Naive B cell (primary cell): ENCODE data around the gene UBE2L6. TPM values are rescaled to one million over a fixed set of nuclear protein-coding genes. Genes with fewer than 3 reads are reported as not detected.
"Not testable (repeated sequence)": the region's sequence is repeated elsewhere in the genome, so short reads cannot be mapped to it uniquely, and the experiment has no call there.

Experiments
- ATAC-seq, 2 donors: fragments of 150-1000 bp; cut with Tn5 transposase; 2 replicates each; pipeline ENCODE4 v1.10.0; 2021; ENCODE audit warnings: low read depth in 2 of 2, mild to moderate bottlenecking in 2 of 2, moderate library complexity in 2 of 2
- DNase-seq: peaks from one replicate; pipeline ENCODE4 v3.0.0; 2022
- H3K27ac Mint-ChIP-seq, 6 donors: one replicate each; pipeline ENCODE4 v1.8.0; 2020 to 2022; ENCODE audit warnings: mild to moderate bottlenecking in 6 of 6, mixed read lengths in 6 of 6, moderate library complexity in 5 of 6, inconsistent platforms in 2 of 6
- H3K27me3 Mint-ChIP-seq, 3 donors: one replicate each; pipeline ENCODE4 v1.8.0; 2021 to 2022; ENCODE audit warnings: mixed read lengths in 3 of 3, mild to moderate bottlenecking in 1 of 3
- H3K36me3 Mint-ChIP-seq, 2 donors: one replicate each; pipeline ENCODE4 v1.8.0; 2020 to 2022; ENCODE audit warnings: mixed read lengths in 2 of 2, inconsistent platforms in 1 of 2, mild to moderate bottlenecking in 1 of 2
- H3K4me1 Mint-ChIP-seq, 3 donors: one replicate each; pipeline ENCODE4 v1.8.0; 2020 to 2022; ENCODE audit warnings: mixed read lengths in 3 of 3, inconsistent platforms in 1 of 3, mild to moderate bottlenecking in 1 of 3, moderate library complexity in 1 of 3
- H3K4me3 Mint-ChIP-seq, 8 donors: one replicate each; pipeline ENCODE4 v1.8.0; 2020 to 2022; ENCODE audit warnings: mild to moderate bottlenecking in 8 of 8, mixed read lengths in 8 of 8, moderate library complexity in 8 of 8, inconsistent platforms in 2 of 8
- H3K9me3 Mint-ChIP-seq, 7 donors: one replicate each; pipeline ENCODE4 v1.8.0; 2020 to 2022; ENCODE audit warnings: mixed read lengths in 7 of 7, mild to moderate bottlenecking in 5 of 7, inconsistent platforms in 2 of 7, moderate library complexity in 1 of 7
- polyA plus RNA-seq, 6 donors: library from polyadenylated mRNA; unstranded; fragments of 300-500 nt; fragmentation: Illumina TruSeq; gene quantifications; one replicate each; pipeline ENCODE4 v1.2.3, GENCODE V29; 2021; ENCODE audit warnings: low read depth in 6 of 6

UBE2L6 gene
- polyA plus RNA-seq, 6 donors from 2014 or later = 182 to 310 (median 219) TPM

DNA sequence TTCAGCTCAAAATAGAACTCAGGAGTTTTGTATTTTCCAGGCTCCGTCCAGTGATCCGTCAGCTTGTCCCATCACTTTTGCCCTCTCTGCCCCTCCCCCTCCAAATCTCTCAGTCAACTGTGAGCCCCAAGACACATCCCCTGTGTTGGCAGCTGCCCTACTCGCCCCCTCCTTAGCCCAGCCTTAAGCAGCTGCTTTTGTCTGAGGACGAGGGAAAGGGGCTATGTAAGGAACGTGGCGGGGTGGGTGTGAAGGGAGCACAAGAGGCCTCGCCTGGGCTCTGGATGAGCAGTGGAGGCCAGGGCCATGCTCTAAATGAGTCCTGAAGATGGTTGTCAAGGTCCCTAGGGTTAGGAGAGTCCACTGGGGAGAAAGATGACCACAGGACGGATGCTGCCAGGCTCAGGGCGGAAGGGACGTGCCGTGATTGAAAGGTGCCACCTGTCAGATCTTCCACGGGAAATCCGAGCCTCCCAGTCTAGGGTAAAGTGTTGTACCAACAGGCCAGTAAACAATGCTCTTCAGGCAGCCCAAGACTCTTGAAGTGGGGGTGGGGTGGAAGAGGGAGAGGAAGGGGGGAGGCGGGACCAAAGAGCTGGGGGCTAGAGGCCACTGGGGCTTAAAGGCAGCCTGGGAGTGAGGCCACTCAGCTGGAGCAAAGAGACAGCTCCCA, 30.4 kb downstream of the UBE2L6 start, which contains the start of gene SMTNL1:
Gene SMTNL1 (plus strand): TSS at position 649 of the 673 bp plus-strand sequence. CDS start 5,048 bp downstream, outside the sequence.
- Mint-ChIP-seq H3K27me3 (no peaks in the 10 kb centered on the region), H3K4me1 (peaks cover 0 to 2% (median under 1%) of the 10 kb centered on the region in 3 donors), H3K9me3 (no peaks in the 10 kb centered on the region), H3K4me3 (no peak within 1 kb of the TSS), H3K27ac (peak within 1 kb of the TSS in 2 of 6 donors; percentile 84 to 92), H3K36me3 (no peaks in the 10 kb centered on the region)
- no peak for ATAC-seq
- DNase-seq = no peak

DNA sequence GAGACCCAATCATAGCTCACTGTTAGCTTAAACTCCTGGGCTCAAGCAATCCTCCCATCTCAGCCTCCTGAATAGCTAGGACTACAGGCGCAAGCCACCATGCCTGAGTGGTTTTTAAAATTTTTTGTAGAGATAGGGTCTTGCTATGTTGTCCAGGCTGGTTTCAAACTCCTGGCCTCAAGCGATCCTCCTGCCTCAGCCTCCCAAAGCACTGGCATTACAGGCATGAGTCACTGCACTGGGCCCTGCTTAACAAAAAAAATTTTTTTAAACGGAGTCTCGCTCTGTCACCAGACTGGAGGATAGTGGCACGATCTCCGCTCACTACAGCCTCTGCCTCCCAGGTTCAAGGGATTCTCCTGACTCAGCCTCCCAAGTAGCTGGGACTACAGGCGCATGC, 33.0 kb downstream of the UBE2L6 start:
- not testable (repeated sequence) for H3K9me3 Mint-ChIP-seq, H3K27ac Mint-ChIP-seq, H3K36me3 Mint-ChIP-seq, ATAC-seq, H3K4me3 Mint-ChIP-seq, DNase-seq, H3K27me3 Mint-ChIP-seq
- peaks cover 10 to 23% (median 19%) of the 10 kb centered on the region in 3 donors for H3K4me1 Mint-ChIP-seq

DNA sequence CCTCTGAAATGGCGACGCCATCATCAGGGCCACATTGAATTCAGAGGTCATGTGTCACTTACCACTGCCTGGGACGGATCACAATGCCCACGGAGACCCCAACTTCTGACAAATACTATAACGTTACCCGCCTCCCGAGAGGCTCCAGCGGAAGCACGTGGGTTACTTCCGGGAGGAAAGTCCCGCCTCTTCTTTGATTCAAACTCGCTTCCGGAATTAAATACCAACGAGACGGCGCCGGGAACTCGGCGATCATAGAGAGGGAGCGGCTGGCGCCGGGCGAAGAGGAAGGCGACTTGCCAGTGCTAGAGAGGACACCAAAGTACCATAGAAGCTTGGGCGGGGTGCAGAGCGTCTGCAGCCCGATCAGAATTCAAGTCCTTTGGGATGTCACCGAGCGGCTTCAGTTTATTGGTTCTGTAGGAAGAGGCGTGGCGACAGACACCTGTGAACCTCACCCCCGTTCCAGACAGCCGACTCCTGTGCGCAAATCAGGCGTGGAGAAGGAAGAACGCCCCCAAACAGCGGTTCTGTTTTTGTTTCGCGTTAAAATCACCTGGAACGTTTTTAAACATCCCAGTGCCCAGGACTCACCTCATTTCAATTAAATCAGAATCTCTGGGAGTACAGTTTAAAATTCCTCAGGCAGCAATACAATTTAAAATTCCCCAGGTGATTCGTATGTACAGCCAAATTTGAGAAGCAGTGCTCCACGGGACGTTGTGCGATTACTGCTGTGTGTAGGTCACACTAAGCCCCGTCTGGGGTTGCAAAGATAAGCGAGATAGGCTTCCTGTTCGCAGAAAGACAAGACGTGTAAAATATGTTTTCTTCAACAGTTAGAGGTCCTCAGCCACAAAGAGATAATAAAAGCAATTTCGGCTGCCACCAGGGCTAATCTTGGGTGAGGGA, 36.6 kb downstream of the UBE2L6 start, which contains the start of gene TIMM10:
Gene TIMM10 (minus strand): TSS at position 159 of the 912 bp plus-strand sequence. CDS start 565 bp downstream, outside the sequence.
- no peaks in the 10 kb centered on the region for H3K9me3 Mint-ChIP-seq
- peaks cover 16 to 30% (median 28%) of the 10 kb centered on the region in 3 donors for H3K4me1 Mint-ChIP-seq
- peak; percentile 87 to 89 for ATAC-seq
- peak within 1 kb of the TSS; percentile 89 to 98 (median 97) for H3K4me3 Mint-ChIP-seq
- H3K27ac Mint-ChIP-seq = peak within 1 kb of the TSS; percentile 95 to 98 (median 96)
- H3K27me3 Mint-ChIP-seq = no peaks in the 10 kb centered on the region
- peak; percentile 92 for DNase-seq
- no peaks in the 10 kb centered on the region for H3K36me3 Mint-ChIP-seq

GRCh38 chr11:57530215-57530595, 37.3 kb downstream of the UBE2L6 start:
- ATAC-seq (no peak), DNase-seq (no peak)
- peaks cover 16 to 30% (median 28%) of the 10 kb centered on the region in 3 donors for H3K4me1 Mint-ChIP-seq
- H3K9me3 Mint-ChIP-seq = no peaks in the 10 kb centered on the region
- peak overlapping the region; percentile 89 to 98 (median 97) for H3K4me3 Mint-ChIP-seq
- H3K27me3 Mint-ChIP-seq = no peaks in the 10 kb centered on the region
- H3K36me3 Mint-ChIP-seq = no peaks in the 10 kb centered on the region
- H3K27ac Mint-ChIP-seq = peak overlapping the region; percentile 95 to 98 (median 96)

DNA sequence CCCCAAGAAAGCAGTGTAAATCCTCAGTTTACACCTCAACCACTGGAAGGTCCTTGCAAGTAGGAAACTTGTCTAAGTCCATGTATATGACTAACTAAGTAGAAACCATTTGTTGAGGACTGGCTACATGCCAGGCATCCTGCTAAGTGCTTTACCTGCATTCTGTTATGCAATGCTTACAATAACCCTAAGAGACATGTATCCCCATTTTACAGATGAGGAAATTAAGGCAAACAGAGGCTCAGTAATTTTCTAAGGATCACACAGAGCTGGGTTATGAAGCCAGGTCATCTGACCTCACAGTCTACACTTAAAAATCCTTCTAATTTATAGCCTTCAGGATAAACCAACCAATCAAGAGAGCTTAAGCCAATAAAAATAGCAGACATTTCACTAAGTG, 38.5 kb downstream of the UBE2L6 start:
- no peaks in the 10 kb centered on the region for H3K36me3 Mint-ChIP-seq
- peaks cover 16 to 30% (median 28%) of the 10 kb centered on the region in 3 donors for H3K4me1 Mint-ChIP-seq
- no peaks in the 10 kb centered on the region for H3K27me3 Mint-ChIP-seq
- DNase-seq (no peak), ATAC-seq (no peak)
- no peaks in the 10 kb centered on the region for H3K9me3 Mint-ChIP-seq
- no peak overlapping the region for H3K27ac Mint-ChIP-seq
- peak overlapping the region in 3 of 8 donors; percentile 28 to 89 (median 41) for H3K4me3 Mint-ChIP-seq

- no peaks in the 10 kb centered on the region for H3K27me3 Mint-ChIP-seq
- no peaks in the 10 kb centered on the region for H3K9me3 Mint-ChIP-seq
- no peak for ATAC-seq
- peaks cover 16 to 30% (median 28%) of the 10 kb centered on the region in 3 donors for H3K4me1 Mint-ChIP-seq
- peak; percentile 61 for DNase-seq
- no peaks in the 10 kb centered on the region for H3K36me3 Mint-ChIP-seq
- H3K27ac Mint-ChIP-seq = no peak overlapping the region
- H3K4me3 Mint-ChIP-seq = peak overlapping the region in 1 of 8 donors; percentile 73
Observed at GRCh38 chr11:57527056-57527631, 40.3 kb downstream of the UBE2L6 start.

DNA sequence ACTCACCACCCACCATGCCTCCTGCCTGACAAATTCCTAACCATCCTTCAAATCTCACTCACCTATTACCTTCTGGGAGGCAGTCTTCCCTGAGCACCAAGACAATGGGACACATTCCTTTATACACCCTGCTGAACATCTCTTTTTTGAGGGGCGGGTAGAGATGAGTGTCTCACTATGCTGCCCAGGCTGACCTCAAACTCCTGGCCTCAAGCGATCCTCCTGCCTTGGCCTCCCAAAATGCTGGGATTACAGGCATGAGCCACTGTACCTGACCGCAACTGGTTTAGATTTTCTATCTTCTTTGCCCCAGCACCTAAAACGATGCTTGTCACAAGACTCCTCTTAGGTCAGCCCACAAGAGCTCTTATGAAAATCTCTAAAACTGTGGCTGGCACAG, 44.1 kb downstream of the UBE2L6 start:
- Mint-ChIP-seq H3K36me3 (no peaks in the 10 kb centered on the region), H3K27me3 (no peaks in the 10 kb centered on the region), H3K4me3 (no peak overlapping the region), H3K9me3 (no peaks in the 10 kb centered on the region), H3K27ac (no peak overlapping the region), H3K4me1 (peaks cover 0 to 12% (median 7%) of the 10 kb centered on the region in 3 donors)
- no peak for ATAC-seq
- no peak for DNase-seq

GRCh38 chr11:57521116-57521515, 46.4 kb downstream of the UBE2L6 start:
- Mint-ChIP-seq H3K4me3 (no peak overlapping the region), H3K36me3 (no peaks in the 10 kb centered on the region), H3K27ac (no peak overlapping the region), H3K9me3 (no peaks in the 10 kb centered on the region), H3K27me3 (no peaks in the 10 kb centered on the region), H3K4me1 (peaks cover under 1 to 13% (median 8%) of the 10 kb centered on the region in 3 donors)
- ATAC-seq (no peak), DNase-seq (no peak)

GRCh38 chr11:57516061-57516443, 51.4 kb downstream of the UBE2L6 start:
- H3K36me3 Mint-ChIP-seq = no peaks in the 10 kb centered on the region
- H3K27me3 Mint-ChIP-seq = no peaks in the 10 kb centered on the region
- ATAC-seq (no peak), DNase-seq (no peak)
- H3K4me1 Mint-ChIP-seq = peaks cover 37 to 43% (median 38%) of the 10 kb centered on the region in 3 donors
- peak overlapping the region in 3 of 6 donors; percentile 64 to 97 (median 66) for H3K27ac Mint-ChIP-seq
- H3K9me3 Mint-ChIP-seq = no peaks in the 10 kb centered on the region
- H3K4me3 Mint-ChIP-seq = peak overlapping the region; percentile 91 to 99 (median 97)

DNA sequence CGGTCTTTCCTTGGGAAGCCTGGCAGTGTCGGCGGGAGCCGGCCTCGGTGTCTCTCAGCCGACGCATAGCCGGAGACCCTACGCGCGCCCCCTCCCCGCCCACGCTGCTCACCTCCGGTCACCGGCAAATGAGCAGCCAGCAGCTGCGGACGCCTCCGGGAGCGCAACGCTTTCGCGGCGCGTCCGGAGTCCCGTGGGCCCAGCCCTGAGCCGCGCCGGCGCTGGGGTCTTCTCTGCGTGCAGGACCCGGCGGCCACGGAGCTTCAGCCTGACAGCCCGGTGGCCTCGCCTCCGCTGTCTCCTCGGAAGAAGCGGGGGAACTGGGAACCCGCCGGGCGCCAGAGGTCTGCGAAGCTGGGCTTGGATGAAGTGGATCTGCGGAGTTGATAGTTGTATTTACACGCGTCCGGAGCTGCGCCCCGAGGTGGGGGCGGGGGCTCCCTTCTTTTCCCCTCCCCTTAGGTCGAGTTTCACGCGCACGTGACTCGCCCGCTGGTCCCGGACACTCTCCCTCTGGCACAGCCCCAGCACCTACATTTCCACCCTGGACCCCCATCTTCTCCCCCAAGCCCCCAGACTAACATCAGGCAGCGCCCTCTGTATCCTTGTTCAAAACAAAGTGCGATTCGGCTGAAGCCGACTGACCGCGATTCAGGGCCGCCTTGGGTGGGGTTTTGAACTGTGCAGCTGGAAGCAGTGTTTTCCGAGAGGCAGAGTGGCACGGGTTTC, 52.0 kb downstream of the UBE2L6 start, which contains the start of gene SLC43A1:
Gene SLC43A1 (minus strand): TSS at position 371 of the 729 bp plus-strand sequence. CDS start 1,591 bp downstream, outside the sequence.
- Mint-ChIP-seq H3K4me1 (peaks cover 37 to 43% (median 38%) of the 10 kb centered on the region in 3 donors), H3K9me3 (no peaks in the 10 kb centered on the region), H3K36me3 (no peaks in the 10 kb centered on the region), H3K4me3 (peak within 1 kb of the TSS; percentile 91 to 99 (median 97)), H3K27me3 (no peaks in the 10 kb centered on the region), H3K27ac (peak within 1 kb of the TSS; percentile 64 to 97 (median 90))
- ATAC-seq = peak; percentile 16 to 19
- DNase-seq = no peak

GRCh38 chr11:57514538-57515331, 52.7 kb downstream of the UBE2L6 start:
- Mint-ChIP-seq H3K27me3 (no peaks in the 10 kb centered on the region), H3K9me3 (no peaks in the 10 kb centered on the region), H3K4me3 (peak overlapping the region; percentile 91 to 99 (median 97)), H3K27ac (peak overlapping the region; percentile 60 to 97 (median 74)), H3K4me1 (peaks cover 37 to 43% (median 38%) of the 10 kb centered on the region in 3 donors), H3K36me3 (no peaks in the 10 kb centered on the region)
- peak; percentile 34 to 45 for ATAC-seq
- DNase-seq = peak; percentile 24
